ENCODE measurements around the gene STRADB.
"Not testable (repeated sequence)": the region's sequence is repeated elsewhere in the genome, so short reads cannot be mapped to it uniquely, and the experiment has no call there.

Gene STRADB

GRCh38 chr2:201470821-201471731 lies 19.5 kb downstream of the STRADB start:
- no peak for DNase-seq

- DNase-seq = no peak
These were observed 20.3 kb downstream of the STRADB start for GRCh38 chr2:201471732-201472393.

- no peak for DNase-seq
These were observed 20.9 kb downstream of the STRADB start for GRCh38 chr2:201472411-201472810.

- no peak for DNase-seq
These were observed 31.0 kb downstream of the STRADB start for GRCh38 chr2:201482543-201482942.

DNA sequence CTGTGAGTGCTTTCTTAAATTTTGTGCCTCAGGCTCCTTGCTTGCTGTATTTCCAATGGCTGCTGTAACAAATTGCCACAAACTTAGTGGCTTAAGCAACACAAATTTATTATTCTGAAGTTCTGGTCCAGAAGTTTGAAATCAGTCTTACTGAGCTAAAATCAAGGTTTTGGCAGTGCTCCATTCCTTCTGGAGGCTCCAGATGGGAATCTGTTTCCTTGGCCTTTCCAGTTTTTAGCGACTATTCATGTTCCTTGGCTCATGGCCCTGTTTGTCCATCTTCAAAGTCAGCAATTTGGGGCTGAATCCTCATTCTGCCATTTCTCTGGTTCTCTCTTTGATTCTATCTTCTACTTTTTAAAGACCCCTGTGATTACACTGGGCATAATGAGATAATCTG lies 31.8 kb downstream of the STRADB start:
- no peak for DNase-seq

DNA sequence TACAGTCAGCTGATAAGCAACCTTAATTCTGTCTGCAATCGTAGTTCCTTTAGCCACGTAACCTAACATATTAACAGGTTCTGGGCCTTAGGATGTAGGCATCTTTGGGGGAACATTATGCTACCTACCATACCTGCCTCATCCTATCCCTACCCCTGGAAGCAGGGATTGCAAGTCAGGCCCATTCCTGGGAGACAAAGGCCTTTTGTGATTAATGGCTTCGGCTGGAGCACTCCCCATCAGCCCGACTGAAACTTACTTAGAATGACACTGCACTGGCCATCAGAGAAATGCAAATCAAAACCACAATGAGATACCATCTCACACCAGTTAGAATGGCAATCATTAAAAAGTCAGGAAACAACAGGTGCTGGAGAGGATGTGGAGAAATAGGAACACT lies 32.2 kb downstream of the STRADB start:
- not testable (repeated sequence) for DNase-seq

DNA sequence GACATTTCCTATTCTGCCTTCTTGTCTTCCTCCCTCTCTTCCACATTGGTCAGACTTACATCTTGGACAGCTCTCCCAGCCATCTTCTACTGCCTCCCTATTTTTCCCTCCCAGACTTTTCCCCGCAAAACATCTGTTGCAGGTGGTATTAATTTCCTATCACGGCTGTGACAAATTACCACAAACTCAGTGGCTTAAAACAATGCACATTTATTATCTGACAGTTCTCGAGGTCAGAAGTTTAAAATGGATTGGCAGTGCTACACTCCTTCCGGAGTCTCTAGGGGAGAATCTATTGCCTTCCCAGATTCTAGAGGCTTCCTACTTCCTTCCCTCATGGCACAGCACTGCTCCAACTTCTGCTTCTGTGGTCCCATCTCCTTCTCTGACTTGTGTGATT lies 33.3 kb downstream of the STRADB start:
- no peak for DNase-seq

DNA sequence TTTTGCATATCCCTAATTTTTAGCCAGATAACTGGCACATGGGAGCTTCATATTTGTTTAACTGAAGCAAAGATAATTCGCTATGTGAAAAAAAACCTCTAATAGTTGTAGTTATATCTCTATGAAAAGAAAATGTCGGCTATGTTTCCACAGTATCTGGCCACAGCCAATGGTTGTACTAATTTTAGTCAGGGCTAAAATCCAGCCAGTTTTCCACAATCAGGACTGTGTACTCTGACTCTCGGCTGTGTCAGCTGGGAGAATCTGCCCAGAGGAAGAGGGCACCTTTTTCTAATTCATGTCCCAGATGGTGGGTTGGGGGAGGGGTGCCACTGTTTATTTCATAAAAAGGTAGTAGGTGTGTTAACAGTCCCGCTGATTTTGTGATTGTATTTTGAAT lies 38.8 kb downstream of the STRADB start:
- DNase-seq = no peak

- DNase-seq = no peak
These were observed 45.2 kb downstream of the STRADB start for GRCh38 chr2:201496785-201497184.

DNA sequence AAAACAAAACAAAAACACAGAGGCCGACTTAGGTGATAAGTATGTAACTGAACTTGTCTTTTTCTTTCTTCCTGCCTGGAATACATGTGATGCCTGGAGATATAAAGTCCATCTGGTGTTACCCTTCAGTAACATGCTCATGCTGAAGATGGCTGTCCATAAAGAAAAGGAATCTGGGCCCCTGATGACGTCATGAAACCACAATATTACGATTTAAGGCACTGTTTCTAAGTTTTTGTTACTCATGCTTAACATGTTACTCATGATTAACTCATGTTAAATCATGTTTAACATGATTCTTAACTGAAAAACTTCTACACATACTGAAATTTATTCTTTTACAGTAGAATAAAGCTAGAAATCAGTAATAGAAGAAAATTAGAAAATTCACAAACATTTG lies 49.0 kb downstream of the STRADB start:
- no peak for DNase-seq

- DNase-seq = no peak
These were observed 51.2 kb downstream of the STRADB start for GRCh38 chr2:201502713-201503112.

DNA sequence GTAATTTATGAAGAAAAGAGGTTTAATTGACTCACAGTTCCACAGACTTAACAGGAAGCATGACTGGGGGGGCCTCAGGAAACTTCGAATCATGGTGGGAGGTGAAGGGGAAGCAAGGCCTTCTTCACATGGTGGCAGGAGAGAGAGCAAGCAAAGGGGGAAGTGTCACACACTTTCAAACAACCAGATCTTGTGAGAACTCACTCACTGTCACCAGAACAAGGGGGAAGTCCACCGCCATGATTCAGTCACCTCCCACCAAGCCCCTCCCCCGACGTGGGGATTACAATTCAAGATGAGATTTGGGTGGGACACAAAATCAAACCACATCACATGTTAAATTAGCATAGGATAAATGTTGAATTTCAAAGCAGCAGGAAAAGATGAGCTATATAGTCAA lies 56.2 kb downstream of the STRADB start:
- no peak for DNase-seq

- DNase-seq = no peak
These were observed 61.7 kb downstream of the STRADB start for GRCh38 chr2:201513271-201513670.

DNA sequence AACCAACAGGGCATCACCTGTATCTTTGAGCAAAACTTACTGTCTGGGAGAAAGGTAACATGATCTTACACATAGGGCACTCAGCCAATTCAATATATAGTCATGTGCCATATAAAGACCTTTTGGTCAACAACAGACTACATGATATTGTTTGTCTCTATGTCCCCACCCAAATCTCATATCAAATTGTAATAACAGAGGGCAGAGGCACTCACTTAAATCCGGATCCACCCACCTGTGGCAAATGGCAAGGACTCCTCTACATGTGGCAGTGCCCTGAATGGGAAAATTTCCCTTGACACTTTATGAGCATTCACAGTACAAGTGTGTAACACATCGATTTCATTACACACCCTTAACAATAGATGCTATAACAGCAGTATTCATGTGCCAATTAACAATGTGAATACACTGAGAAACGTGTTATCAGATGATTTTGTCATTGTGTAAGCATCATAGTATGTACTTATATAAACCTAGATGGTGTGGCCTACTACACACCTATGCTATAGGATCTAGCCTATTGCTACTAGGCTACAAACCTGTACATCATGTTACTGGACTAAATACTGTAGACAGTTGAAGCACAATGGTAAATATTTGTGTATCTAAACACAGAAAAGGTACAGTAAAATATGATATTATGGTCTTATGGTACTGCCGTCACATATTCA lies 64.2 kb downstream of the STRADB start:
- no peak for DNase-seq

DNA sequence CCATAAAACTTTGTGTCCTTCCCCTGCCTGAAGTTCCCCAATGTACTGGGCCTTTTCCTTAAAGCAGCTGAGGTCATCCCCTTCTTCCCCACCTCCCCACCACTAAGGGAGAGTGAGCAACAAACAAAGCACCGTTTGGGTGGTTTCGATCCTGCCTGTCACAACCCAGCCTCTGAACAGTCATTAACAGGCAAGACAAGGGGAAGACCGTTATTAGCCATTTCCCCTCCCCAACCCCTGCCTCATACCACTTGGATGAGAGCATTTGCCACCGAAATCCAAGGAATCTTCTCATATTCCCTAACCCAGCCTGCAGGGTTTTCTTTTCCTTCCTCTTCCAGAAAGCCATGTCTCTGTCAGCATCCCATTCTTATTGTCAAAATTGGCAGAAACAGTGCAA lies 65.6 kb downstream of the STRADB start:
- no peak for DNase-seq

DNA sequence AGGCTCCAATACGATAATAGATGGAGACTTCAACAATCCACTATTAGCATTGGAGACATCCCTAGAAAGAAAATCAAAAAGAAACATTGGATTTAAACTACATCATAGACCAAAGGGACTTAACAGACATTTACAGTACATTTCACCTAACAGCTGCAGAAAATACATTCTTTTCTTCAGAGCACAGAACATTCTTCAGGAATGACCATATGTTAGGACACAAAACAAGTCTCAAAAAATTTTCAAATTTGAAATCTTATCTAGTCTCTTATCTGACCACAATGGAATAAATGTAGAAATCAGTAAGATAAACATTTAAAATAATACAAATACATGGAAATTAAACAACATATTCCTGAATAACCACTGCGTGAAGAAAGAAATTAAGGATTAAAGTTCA lies 68.7 kb downstream of the STRADB start:
- no peak for DNase-seq

DNA sequence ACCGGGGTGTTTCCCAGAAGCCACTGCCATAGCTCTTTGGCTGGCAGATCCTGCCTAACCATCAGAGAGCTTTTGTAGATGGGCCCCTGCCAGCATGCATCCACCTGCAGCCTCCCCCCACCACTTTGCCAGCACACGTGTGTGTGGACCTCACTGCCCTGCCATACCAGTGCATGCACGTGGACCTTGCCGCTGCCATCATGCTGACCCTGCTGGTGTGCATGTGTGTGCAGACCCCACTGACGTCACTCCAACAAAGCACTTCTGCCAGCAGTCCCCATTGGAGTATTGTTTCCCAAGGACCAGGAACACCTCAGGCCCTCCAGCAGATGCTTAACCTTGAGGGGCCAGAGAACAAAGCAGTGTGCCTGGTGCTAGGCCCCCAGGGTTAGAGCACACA lies 71.4 kb downstream of the STRADB start:
- no peak for DNase-seq

DNA sequence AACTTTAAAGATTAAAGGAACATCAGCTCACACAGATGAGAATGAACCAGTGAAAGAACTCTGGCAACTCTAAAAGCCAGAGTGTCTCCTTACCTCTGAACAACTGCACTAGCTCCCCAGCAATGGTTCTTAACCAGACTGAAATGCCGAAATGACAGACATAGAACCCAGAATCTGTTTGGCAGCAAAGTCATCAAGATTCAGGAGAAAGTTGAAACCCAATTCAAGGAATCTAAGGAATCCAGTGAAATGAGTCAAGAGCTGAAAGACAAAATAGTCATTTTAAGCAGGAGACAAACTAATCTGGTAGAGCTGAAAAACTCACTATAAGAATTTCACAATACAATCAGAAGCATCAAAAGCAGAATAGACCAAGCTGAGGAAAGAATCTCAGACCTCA lies 72.0 kb downstream of the STRADB start:
- DNase-seq = no peak

Measured in NCI-H187 treated with DMSO at 0.1 percent for 48 hours (cell line).